CD4-positive, alpha-beta T cell treated with Interleukin-12 subunit alpha and Interleukin-12 subunit beta, for 1 hour (primary cell): ENCODE results near the gene PRKCE.
"Not testable (repeated sequence)": the region's sequence is repeated elsewhere in the genome, so short reads cannot be mapped to it uniquely, and the experiment has no call there.

Experiments used
- DNase-seq: peaks from one replicate; pipeline ENCODE4 v3.0.0-alpha.2; 2020

The PRKCE gene

GRCh38 chr2:45672138-45672537 is 20.7 kb downstream of the PRKCE start:
- DNase-seq, result no peak

- no peak for DNase-seq
These were observed 22.8 kb downstream of the PRKCE start for GRCh38 chr2:45674035-45674816.

- DNase-seq, result no peak
These were observed 23.9 kb downstream of the PRKCE start for GRCh38 chr2:45675263-45675812.

GRCh38 chr2:45676088-45676487 is 24.6 kb downstream of the PRKCE start:
- DNase-seq, result no peak

- no peak for DNase-seq
These were observed 27.4 kb downstream of the PRKCE start for GRCh38 chr2:45678791-45679348.

- DNase-seq, result no peak
These were observed 29.0 kb downstream of the PRKCE start for GRCh38 chr2:45680351-45680967.

GRCh38 chr2:45681675-45682074 is 30.2 kb downstream of the PRKCE start:
- no peak for DNase-seq

GRCh38 chr2:45683292-45683691 is 31.8 kb downstream of the PRKCE start:
- DNase-seq, result no peak

GRCh38 chr2:45684756-45685155 is 33.3 kb downstream of the PRKCE start:
- no peak for DNase-seq

- DNase-seq, result no peak
These were observed 33.8 kb downstream of the PRKCE start for GRCh38 chr2:45685260-45685659.

GRCh38 chr2:45687964-45688363 is 36.5 kb downstream of the PRKCE start:
- no peak for DNase-seq

GRCh38 chr2:45688479-45689298 is 37.2 kb downstream of the PRKCE start:
- DNase-seq, result no peak

- DNase-seq, result no peak
These were observed 38.8 kb downstream of the PRKCE start for GRCh38 chr2:45690231-45690630.

GRCh38 chr2:45691171-45691999 is 39.9 kb downstream of the PRKCE start:
- DNase-seq, result no peak

GRCh38 chr2:45692566-45692965 is 41.1 kb downstream of the PRKCE start:
- no peak for DNase-seq

- not testable (repeated sequence) for DNase-seq
These were observed 44.1 kb downstream of the PRKCE start for GRCh38 chr2:45695480-45696007.

GRCh38 chr2:45696708-45697107 is 45.2 kb downstream of the PRKCE start:
- no peak for DNase-seq

- no peak for DNase-seq
These were observed 45.7 kb downstream of the PRKCE start for GRCh38 chr2:45697190-45697589.

GRCh38 chr2:45698554-45698953 is 47.1 kb downstream of the PRKCE start:
- DNase-seq, result no peak

- no peak for DNase-seq
These were observed 47.7 kb downstream of the PRKCE start for GRCh38 chr2:45699032-45699658.

- DNase-seq, result no peak
These were observed 49.0 kb downstream of the PRKCE start for GRCh38 chr2:45700407-45701013.
